ENCODE measurements around the gene MRPL2.

Gene MRPL2

GRCh38 chr6:43016943-43017334 lies 42.3 kb downstream of the MRPL2 start:
- no peak for DNase-seq

GRCh38 chr6:43016176-43016942 lies 42.9 kb downstream of the MRPL2 start:
- DNase-seq = no peak

- DNase-seq = no peak
These were observed 44.8 kb downstream of the MRPL2 start for GRCh38 chr6:43014434-43014909.

GRCh38 chr6:43013843-43014433 lies 45.3 kb downstream of the MRPL2 start, which contains the start of the genes KLHDC3 and MEA1:
Gene KLHDC3 (plus strand): TSS chr6:43014249. CDS start chr6:43017193, 2,944 bp downstream.
Gene MEA1 (minus strand): TSS chr6:43013946. CDS start chr6:43013813, 133 bp downstream.
- DNase-seq = peak; percentile 99

GRCh38 chr6:43013097-43013842 lies 46.0 kb downstream of the MRPL2 start:
- DNase-seq = peak in 1 of 2 experiments; percentile 53

GRCh38 chr6:43012364-43012763 lies 46.9 kb downstream of the MRPL2 start:
- no peak for DNase-seq

GRCh38 chr6:43011207-43011606 lies 48.0 kb downstream of the MRPL2 start:
- DNase-seq = no peak

- peak in 1 of 2 experiments; percentile 6 for DNase-seq
These were observed 50.1 kb downstream of the MRPL2 start for GRCh38 chr6:43009124-43009523.

GRCh38 chr6:43007126-43007525 lies 52.1 kb downstream of the MRPL2 start:
- no peak for DNase-seq

GRCh38 chr6:43006251-43006650 lies 53.0 kb downstream of the MRPL2 start:
- no peak for DNase-seq

GRCh38 chr6:43005844-43006243 lies 53.4 kb downstream of the MRPL2 start:
- DNase-seq = no peak

Measured in NCI-H446 (cell line).